ENCODE data around the gene SUPT4H1.
"Not testable (repeated sequence)": the region's sequence is repeated elsewhere in the genome, so short reads cannot be mapped to it uniquely, and the experiment has no call there.

The SUPT4H1 gene

DNA sequence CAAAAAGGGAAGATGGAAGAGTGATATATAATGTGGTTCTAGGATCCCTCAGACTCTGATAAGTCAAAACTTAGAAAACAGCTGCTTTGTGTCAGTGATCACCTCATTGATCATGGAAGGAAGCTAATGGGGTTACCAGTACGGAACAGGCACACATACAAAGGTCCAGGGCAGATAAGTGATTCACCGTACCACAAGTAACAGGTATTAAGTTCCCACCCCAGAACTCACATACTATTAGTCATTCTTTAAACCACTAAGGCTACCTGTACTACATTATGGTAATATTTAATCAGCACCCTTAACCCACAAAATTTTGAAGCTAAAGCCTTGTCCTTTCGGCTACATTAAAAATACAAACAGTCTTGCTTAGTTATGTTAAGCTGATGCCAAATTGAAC, 48.0 kb upstream of the SUPT4H1 start:
- peaks cover 34% of the 10 kb centered on the region for H3K27me3 ChIP-seq (ENCODE audit: insufficient read depth, low read length, poor library complexity)

DNA sequence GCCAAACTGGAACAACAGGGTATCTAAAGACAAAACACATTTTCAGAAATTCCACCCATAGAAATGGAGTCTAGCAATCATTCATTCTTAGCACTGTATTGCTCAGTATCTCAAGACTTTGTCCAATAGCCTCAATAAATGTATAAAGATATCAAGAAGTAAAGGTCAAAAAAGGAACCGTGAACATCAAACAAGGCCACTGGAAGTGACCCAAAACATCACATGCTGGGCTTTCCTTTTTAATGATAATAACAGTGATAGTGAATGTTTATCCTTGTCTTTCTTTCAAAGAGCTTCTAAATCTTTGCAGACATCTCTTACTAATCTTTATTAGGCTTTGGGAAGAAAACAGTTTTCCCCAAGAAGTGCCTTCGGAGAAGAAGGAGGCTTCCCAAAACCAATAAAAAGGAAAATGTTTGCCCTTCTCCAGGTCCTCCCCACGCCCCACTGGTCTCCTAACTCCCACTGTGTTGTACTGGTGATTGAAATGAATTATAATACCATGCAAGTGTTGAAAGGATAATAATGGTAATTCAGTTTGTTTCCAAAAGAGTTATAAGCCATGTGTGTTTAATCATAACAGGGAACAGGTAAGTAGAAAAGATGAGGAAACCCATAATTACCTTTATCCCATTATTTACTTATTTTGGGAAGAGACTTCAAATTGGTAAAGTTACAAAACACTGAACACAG, 46.7 kb upstream of the SUPT4H1 start:
- H3K4me2 ChIP-seq (ENCODE audit: insufficient read depth, low read length) = no peak overlapping the region
- no peak for TF ChIP-seq EZH2 (IDR thresholded peaks at IDR 0.05; ENCODE audit: borderline replicate concordance, low read depth, low read length, severe bottlenecking)
- TF ChIP-seq, protein P1, sequence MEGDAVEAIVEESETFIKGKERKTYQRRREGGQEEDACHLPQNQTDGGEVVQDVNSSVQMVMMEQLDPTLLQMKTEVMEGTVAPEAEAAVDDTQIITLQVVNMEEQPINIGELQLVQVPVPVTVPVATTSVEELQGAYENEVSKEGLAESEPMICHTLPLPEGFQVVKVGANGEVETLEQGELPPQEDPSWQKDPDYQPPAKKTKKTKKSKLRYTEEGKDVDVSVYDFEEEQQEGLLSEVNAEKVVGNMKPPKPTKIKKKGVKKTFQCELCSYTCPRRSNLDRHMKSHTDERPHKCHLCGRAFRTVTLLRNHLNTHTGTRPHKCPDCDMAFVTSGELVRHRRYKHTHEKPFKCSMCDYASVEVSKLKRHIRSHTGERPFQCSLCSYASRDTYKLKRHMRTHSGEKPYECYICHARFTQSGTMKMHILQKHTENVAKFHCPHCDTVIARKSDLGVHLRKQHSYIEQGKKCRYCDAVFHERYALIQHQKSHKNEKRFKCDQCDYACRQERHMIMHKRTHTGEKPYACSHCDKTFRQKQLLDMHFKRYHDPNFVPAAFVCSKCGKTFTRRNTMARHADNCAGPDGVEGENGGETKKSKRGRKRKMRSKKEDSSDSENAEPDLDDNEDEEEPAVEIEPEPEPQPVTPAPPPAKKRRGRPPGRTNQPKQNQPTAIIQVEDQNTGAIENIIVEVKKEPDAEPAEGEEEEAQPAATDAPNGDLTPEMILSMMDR (IDR thresholded peaks at IDR 0.05; ENCODE audit: borderline replicate concordance, extremely low read depth, low read length, poor library complexity, severe bottlenecking) = no peak
- H3K9me3 ChIP-seq (ENCODE audit: insufficient read depth, low read length, severe bottlenecking) = no peaks in the 10 kb centered on the region
- no peaks in the 10 kb centered on the region for H3K79me2 ChIP-seq (ENCODE audit: insufficient read depth, low read length)
- peaks cover 34% of the 10 kb centered on the region for H3K27me3 ChIP-seq (ENCODE audit: insufficient read depth, low read length, poor library complexity)
- no peak overlapping the region for H3K9ac ChIP-seq (ENCODE audit: low read depth, low read length)
- no peaks in the 10 kb centered on the region for H4K20me1 ChIP-seq (ENCODE audit: insufficient read depth, low read length)
- H3K4me3 ChIP-seq (ENCODE audit: low read depth in 1 of 2, low read length in 2 of 2) = no peak overlapping the region
- DNase-seq (no peak), ATAC-seq (ENCODE audit: insufficient read depth, low read depth) (no peak)
- no peak overlapping the region for H2AFZ ChIP-seq (ENCODE audit: low read depth, low read length)
- H3K4me1 ChIP-seq (ENCODE audit: insufficient read depth, low read length) = peaks cover 7% of the 10 kb centered on the region; the same call in 1 of the 2 replicates
- H3K36me3 ChIP-seq (ENCODE audit: insufficient read depth, low read length) = no peaks in the 10 kb centered on the region
- H3K27ac ChIP-seq (ENCODE audit: low read length) = no peak overlapping the region

More for the DNA sequence above, 48.0 kb upstream of the SUPT4H1 start:
- no peaks in the 10 kb centered on the region for H4K20me1 ChIP-seq (ENCODE audit: insufficient read depth, low read length)
- no peak overlapping the region for H2AFZ ChIP-seq (ENCODE audit: low read depth, low read length)
- no peak overlapping the region for H3K9ac ChIP-seq (ENCODE audit: low read depth, low read length)
- TF ChIP-seq EZH2 (IDR thresholded peaks at IDR 0.05; ENCODE audit: borderline replicate concordance, low read depth, low read length, severe bottlenecking) = no peak
- TF ChIP-seq, protein P1 (IDR thresholded peaks at IDR 0.05; ENCODE audit: borderline replicate concordance, extremely low read depth, low read length, poor library complexity, severe bottlenecking) = no peak
- H3K9me3 ChIP-seq (ENCODE audit: insufficient read depth, low read length, severe bottlenecking) = no peaks in the 10 kb centered on the region
- H3K4me1 ChIP-seq (ENCODE audit: insufficient read depth, low read length) = peaks cover 7% of the 10 kb centered on the region; the same call in 1 of the 2 replicates
- no peaks in the 10 kb centered on the region for H3K79me2 ChIP-seq (ENCODE audit: insufficient read depth, low read length)
- no peak overlapping the region for H3K4me3 ChIP-seq (ENCODE audit: low read depth in 1 of 2, low read length in 2 of 2)
- ATAC-seq (ENCODE audit: insufficient read depth, low read depth) = no peak
- H3K36me3 ChIP-seq (ENCODE audit: insufficient read depth, low read length) = no peaks in the 10 kb centered on the region
- DNase-seq = no peak
- no peak overlapping the region for H3K27ac ChIP-seq (ENCODE audit: low read length)
- H3K4me2 ChIP-seq (ENCODE audit: insufficient read depth, low read length) = no peak overlapping the region

DNA sequence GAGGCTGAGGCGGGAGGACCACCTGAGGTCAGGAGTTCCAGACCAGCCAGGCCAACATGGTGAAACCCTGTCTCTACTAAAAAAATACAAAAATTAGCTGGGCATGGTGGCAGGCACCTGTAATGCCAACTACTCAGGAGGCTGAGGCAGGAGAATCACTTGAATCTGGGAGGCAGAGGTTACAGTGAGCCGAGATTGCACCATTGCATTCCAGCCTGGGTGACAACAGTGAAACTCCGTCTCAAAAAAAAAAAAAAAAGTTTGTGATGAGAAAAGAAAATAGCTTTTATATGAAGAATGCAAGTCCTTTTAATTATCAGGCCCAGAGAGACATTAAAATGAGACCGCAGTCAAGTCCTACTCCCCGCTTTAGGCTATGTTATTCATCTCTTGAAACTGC, 45.4 kb upstream of the SUPT4H1 start:
- H3K4me3 ChIP-seq (ENCODE audit: low read depth in 1 of 2, low read length in 2 of 2); H3K4me1 ChIP-seq (ENCODE audit: insufficient read depth, low read length); H3K79me2 ChIP-seq (ENCODE audit: insufficient read depth, low read length); H3K4me2 ChIP-seq (ENCODE audit: insufficient read depth, low read length); H3K9ac ChIP-seq (ENCODE audit: low read depth, low read length); H2AFZ ChIP-seq (ENCODE audit: low read depth, low read length); H3K36me3 ChIP-seq (ENCODE audit: insufficient read depth, low read length); H3K9me3 ChIP-seq (ENCODE audit: insufficient read depth, low read length, severe bottlenecking); H3K27ac ChIP-seq (ENCODE audit: low read length); H4K20me1 ChIP-seq (ENCODE audit: insufficient read depth, low read length); DNase-seq; ATAC-seq (ENCODE audit: insufficient read depth, low read depth): not testable (repeated sequence)
- peaks cover 35% of the 10 kb centered on the region for H3K27me3 ChIP-seq (ENCODE audit: insufficient read depth, low read length, poor library complexity)

DNA sequence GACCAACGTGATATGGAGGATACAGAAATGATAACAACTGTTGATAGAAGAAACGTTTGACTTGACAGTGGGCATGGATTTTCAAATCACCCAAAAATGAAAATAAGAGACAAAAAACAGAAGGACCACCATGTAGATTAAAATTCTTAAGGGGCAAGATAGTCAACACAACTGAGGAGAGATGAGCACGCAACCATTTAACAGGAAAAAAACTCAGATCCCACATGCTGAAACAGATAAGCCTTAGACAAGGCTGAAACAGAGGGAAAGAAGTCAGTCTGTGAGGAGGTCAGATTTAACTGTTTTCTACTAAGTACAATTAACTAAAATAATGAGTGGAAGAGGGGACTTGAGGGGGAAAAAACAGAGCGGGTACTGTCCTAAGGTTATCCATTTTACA, 44.2 kb upstream of the SUPT4H1 start:
- Histone ChIP-seq H3K4me1 (ENCODE audit: insufficient read depth, low read length) (no peaks in the 10 kb centered on the region), H3K4me2 (ENCODE audit: insufficient read depth, low read length) (no peak overlapping the region), H3K79me2 (ENCODE audit: insufficient read depth, low read length) (no peaks in the 10 kb centered on the region), H3K27ac (ENCODE audit: low read length) (no peak overlapping the region), H3K36me3 (ENCODE audit: insufficient read depth, low read length) (no peaks in the 10 kb centered on the region), H3K4me3 (ENCODE audit: low read depth in 1 of 2, low read length in 2 of 2) (no peak overlapping the region), H3K9ac (ENCODE audit: low read depth, low read length) (no peak overlapping the region), H3K27me3 (ENCODE audit: insufficient read depth, low read length, poor library complexity) (peaks cover 35% of the 10 kb centered on the region), H4K20me1 (ENCODE audit: insufficient read depth, low read length) (no peaks in the 10 kb centered on the region), H2AFZ (ENCODE audit: low read depth, low read length) (no peak overlapping the region), H3K9me3 (ENCODE audit: insufficient read depth, low read length, severe bottlenecking) (no peaks in the 10 kb centered on the region)
- ATAC-seq (ENCODE audit: insufficient read depth, low read depth) (no peak), DNase-seq (no peak)
- no peak for TF ChIP-seq EZH2 (IDR thresholded peaks at IDR 0.05; ENCODE audit: borderline replicate concordance, low read depth, low read length, severe bottlenecking)
- TF ChIP-seq, protein P1 (IDR thresholded peaks at IDR 0.05; ENCODE audit: borderline replicate concordance, extremely low read depth, low read length, poor library complexity, severe bottlenecking) = no peak
